HG02763 (cell line): ENCODE measurements around the gene NPB.

Source experiments
- ATAC-seq: cut with Tn5 transposase; IDR thresholded peaks from one replicate; pipeline ENCODE4 v1.9.1; 2021; ENCODE audit warnings: mild to moderate bottlenecking, moderate library complexity; ENCODE audit not compliant: unreplicated experiment

NPB gene

DNA sequence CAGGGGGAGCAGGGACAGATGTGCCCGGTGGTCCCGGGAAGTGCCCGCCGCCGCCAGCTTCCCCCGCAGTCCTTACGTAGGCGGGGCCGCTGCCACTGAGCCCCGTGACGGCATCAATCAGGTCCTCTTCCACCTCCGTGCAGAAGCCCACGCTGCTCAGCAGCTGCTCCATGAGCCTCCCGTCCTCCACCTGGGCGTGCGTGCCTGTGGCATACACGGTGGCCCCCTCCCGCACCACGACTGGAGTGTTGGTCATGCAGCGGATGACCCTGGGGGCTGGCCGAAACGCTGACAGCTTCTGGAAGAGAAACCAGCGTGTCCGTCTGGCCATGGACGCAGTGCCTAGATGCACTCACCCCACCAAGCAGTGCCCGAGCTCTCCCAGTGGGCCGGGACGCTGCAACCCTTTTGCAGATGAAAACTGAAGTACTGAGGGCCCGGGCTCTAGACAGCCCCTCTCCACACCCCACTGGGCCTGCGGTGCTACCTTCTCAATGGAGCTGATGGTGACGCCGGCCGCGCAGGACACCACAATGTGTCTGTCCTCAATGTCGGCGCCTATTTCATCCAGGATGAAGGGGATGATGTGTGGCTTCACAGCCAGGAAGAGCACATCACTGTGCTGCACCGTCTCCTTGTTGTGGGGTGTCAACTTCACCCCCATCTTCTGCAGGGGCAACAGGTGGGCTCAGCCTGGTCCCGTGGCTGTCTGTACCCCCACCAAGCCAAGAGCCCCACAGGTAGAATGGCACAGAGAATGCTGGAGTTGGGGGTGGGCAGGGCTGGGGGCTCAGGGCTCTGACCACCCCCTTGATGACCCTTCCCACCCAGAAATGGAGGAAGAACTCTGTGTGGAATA, 33.0 kb downstream of the NPB start:
- no peak for ATAC-seq

DNA sequence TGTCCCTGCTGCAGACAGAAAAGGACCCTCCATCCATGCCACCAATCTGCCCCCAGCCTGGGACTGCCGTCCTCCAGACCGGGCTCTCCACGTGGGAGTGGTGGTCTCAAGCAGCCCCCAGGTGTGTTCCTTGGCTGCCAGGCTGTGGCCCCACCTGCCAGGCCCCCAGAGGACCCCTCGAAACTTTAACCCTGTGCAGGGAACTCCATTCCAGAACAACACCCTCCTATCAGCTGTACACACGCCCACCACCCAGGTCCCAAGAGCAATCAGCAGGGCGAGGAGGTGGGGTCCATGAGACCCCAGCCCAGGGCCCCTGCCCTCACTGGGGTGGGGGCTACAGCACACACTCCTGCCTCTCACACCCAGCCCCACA, 33.7 kb downstream of the NPB start:
- ATAC-seq, result no peak

DNA sequence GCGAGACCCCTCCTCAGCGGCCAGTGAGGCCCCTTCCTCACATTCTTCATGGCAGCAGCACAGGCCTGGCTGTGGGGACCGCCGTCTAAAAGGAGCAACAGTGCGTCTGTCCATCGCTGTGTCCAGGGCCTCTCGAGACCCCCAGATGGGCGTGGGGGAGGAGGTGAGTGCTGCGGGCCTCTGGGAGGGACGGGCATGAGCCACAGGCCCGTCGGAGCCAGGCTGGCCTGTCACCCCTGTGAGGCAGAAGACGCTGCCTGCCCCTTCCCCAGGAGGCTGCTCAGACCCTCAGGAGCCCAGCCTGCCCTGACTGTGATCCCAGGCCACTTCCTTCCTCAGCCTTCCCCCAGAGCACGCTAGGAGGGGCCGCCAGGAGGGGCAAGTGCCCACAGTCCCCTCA, 37.2 kb downstream of the NPB start:
- ATAC-seq, result no peak

DNA sequence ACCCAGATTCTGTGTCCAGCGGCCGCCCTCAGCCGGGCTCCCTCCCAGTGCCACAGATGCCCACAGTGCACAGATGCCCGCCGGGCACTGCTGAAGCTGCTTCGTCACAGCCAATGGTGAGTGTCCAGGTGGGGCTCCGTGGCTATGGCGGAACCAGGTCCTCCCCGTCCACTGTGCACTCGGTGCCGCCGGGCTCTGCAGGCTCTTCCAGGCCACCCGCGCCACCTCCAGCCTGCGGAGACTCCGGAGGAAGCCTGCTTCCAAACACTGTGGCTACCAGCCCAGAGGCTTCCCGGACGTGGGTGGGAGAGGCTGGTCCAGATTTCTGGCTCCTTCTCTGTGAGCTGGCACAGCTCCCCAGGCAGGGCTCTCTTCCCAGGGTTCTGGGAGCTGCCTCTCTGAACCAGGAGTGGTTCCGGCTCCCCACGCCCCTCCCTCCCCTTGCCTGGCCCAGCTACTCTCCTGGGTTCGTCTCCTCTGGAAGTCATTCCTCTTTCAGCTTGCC, 37.9 kb downstream of the NPB start:
- ATAC-seq, result no peak

DNA sequence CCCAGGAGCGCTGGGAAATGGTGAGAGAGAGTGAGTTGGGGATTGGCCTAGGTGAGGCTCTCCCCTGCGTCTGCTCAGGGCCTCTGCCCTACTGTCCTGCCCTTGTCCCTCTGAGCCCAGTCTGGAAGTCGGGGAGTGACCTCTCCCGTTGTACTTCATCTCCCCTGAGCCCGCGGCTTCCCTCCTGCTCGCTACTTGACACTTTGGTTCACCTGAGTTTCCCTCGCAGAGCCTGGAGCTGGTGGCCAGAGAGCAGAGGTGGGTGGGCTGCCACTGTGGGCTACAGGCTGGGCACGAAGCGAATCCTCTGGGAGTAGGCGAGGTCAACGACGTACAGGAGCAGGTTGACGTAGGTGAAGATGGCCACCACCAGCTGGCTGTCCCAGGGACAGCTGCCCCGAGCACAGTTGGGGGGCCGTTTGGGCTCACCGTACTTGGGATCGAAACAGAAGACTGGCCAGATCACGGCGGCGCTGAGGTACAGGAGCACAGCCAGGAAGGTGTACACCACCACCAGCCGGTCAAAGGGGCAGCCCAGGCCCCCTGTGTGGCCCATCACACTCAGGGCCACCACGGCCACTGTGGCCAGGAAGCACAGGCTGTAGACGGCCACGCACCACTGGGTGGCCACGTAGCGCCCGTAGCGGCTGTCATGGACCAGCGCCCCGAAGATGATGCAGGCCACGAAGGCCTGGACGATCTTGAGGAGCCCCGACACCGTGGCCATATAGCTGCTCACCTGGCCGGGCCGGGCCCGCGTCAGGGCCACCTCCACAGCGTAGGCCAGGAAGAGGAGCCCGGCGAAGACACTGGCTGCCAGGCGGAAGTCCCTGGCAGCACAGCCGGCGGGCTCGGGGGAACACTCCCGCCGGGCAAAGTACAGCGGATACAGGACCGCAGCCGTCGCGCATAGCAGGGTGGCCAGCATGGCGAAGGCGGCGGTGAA, 38.8 kb downstream of the NPB start:
- ATAC-seq, result no peak

DNA sequence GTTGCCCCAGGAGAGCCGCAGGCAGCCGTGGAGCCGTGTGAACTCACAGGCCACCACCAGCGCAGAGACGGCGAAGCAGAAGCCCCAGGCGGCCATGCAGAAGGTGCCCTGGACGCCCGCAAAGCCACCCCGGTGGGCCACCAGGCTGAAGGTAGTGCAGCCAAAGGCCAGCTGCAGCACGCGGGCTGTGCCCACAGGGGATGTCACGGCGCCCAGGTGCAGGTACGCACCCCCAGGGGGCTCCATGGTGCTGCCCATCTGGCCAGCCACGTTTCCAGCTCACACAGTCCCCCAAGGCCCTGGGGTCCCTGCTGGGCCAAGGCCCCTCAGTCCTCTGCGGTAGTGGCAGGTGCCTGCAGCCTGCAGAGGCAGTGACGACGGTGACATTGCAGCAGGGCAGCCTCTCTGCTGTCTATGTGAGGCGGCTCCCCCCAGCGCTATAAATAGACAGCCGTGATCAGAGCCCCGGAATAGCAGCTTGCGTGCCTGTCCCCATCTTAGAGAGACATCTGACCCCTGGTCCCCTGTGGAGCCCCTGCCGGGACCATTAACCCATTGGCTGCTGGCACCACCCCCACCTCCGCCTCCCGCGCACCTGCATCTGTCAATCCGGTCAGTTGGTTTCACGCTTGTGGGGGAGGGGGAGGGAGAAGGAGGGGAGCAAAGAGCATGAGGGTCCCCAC, 39.6 kb downstream of the NPB start:
- ATAC-seq, result no peak

DNA sequence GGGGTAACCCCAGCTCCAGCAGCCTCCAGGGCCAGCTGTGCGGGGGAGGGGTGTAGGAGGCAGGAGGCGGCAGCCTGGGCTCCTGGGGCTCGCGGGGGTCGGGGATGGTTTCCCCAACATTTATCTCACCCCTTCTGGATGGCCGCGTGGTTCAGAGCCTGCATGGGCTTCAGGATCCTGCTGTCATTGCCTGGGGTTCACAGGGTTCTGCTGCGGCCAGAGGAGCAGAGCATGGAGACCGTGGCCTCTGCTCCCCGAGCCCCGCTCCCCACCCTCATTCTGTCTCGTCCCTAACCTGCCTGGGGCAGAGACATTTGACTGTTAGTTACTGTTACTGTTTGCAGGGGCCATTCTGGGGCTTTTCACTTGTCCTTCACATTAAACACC, 40.1 kb downstream of the NPB start:
- no peak for ATAC-seq

DNA sequence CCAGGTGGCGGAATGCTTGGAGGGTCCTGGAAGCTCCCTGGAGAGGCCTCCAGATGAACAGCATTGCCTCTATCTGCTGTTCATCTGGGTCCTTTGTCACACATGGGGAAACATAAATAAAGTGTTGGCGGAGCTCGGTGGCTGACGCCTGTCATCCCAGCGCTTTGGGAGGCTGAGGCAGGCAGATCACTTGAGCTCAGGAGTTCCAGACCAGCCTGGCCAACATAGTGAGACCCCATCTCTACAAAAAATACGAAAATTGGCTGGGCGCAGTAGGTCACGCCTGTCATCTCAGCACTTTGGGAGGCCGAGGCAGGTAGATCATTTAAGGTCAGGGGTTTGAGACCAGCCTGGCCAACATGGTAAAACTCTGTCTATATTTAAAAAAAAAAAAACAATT, 42.8 kb downstream of the NPB start:
- ATAC-seq, result no peak

DNA sequence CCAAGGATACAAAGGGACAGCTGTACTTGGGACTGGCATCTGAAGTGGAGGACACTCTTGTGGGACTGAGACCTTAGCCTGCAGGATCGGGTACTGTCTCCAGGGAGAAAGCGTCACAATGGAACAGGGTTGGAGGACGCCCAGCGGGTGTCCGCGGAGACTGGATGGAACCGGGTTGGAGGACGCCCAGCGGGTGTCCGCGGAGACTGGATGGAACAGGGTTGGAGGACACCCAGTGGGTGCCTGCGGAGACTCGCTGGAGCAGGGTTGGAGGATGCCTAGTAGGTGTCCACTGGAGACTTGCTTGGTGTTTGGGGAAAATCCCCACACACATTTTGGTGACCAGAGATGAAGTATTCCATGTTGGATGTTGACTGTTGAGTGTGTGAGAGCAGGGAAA, 45.2 kb downstream of the NPB start, which contains the start of gene MYADML2:
TSS of gene MYADML2 (minus strand) at position 45 of the 400 bp plus-strand sequence. CDS start 5,492 bp downstream, outside the sequence.
- no peak for ATAC-seq

DNA sequence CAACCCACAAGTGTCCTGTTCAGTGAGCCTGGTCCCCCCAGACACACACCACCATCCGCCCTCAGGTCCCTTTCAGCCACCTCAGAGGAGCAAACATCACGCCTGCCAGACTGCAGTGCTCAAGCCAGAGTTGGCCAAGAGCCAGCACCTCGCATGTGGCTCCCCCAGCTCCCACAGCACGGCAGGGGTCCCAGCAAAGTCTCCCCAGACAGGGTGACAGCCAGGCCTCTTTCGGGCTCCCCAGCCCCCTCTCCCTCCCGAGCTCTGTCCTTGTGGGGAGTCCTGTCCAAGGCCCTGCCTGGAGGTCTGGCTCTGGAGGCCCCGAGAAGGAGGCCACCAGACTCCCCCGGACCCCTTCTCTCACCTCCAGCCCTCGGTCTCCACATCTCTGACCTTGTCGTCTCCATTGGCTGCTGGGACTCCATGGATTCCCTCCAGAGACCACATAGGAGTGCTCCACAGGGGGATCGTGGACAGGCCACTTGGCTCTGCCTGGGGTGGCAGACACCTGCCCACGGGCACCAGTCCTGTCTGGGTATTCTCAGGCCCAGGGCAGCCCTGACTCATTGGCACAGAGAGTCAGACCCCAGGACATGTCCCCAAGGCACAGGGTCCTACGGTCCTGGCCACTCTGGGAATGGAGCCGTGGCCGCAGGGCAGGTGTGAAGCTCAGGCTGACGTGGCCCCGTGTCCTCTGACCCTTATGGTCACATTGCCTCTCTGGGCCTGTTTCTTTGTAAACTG, 46.8 kb downstream of the NPB start:
- ATAC-seq, result no peak

DNA sequence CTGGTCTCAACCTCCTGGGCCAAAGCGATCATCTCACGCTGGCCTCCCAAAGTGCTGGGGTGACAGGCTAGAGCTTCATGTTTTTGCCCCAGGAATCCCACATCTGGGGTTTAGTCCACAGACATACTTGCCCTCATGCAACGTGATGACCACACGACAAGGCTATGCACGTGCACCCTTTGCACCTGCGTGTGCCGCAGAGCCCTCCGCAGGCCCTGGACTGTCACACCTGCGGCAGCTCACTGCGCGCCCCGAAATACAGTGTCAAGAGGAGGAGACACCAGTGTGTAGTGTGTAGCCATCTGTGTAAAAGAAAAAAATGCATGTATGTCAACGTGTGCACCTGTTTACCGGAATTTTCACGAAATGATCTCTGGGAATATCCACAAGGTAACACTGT, 48.5 kb downstream of the NPB start:
- ATAC-seq, result no peak

DNA sequence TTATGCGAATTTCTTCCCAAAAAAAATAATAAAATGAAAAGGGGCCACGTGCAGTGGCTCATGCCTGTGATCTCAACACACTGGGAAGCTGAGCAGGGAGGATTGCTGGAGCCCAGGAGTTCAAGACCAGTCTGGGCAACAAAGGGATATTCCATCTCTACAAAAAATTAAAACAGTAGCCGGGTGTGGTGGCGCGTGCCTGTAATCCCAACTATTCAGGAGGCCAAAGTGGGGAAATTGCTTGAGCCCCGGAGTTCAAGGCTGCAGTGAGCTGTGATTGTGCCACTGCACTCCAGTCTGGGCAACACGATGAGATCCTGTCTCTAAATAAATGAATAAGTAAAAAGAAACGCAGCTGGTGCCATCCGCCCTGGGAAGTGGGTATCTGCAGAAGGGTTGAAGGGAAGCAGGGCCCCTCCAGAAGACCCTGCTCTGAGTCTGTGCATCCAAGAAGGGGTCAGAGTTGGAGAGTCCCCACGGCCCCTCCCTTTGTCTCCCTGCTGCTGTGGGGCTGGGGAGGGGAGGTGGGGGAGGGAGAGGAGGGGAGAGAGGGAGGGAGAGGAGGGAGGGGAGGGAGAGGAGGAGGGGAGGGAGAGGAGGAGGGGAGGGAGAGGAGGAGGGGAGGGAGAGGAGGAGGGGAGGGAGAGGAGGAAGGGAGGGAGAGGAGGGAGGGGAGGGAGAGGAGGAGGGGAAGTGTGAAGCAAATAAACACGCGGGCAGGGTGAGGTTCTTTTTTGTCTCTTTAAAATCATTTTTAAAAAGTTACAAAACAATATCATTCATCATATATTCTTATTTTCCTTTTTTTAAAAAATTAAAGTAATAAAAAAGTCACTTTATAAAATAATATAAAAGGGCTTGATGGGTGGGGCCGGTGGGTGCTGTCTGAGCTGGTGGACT, 50.0 kb downstream of the NPB start:
- ATAC-seq, result no peak
